Effector memory CD4-positive, alpha-beta T cell (primary cell): ENCODE measurements around the gene ORAI3.

Source experiments
- DNase-seq, 3 donors: peaks; one replicate each; pipeline ENCODE4 v3.0.0-alpha.2; 2020
- H3K27ac ChIP-seq: 2 replicates; pipeline ENCODE4 v1.7.0; 2013; ENCODE audit warnings: mild to moderate bottlenecking, low read length, moderate library complexity; ENCODE audit not compliant: insufficient read depth, poor library complexity, severe bottlenecking
- H3K27me3 ChIP-seq: replicated peaks from 2 replicates; pipeline ENCODE4 v1.7.0; 2013; ENCODE audit warnings: mild to moderate bottlenecking, low read length; ENCODE audit not compliant: insufficient read depth, control insufficient read depth, poor library complexity, severe bottlenecking
- H3K36me3 ChIP-seq: 2 replicates; pipeline ENCODE4 v1.7.0; 2013; ENCODE audit warnings: mild to moderate bottlenecking, low read length, moderate library complexity; ENCODE audit not compliant: control insufficient read depth, insufficient read depth
- H3K4me1 ChIP-seq: 2 replicates; pipeline ENCODE4 v1.7.0; 2013; ENCODE audit warnings: low read length, mild to moderate bottlenecking; ENCODE audit not compliant: control insufficient read depth, insufficient read depth, poor library complexity, severe bottlenecking
- H3K4me3 ChIP-seq: 2 replicates; pipeline ENCODE4 v1.7.0; 2013; ENCODE audit warnings: low read length, low read depth, mild to moderate bottlenecking; ENCODE audit not compliant: insufficient read depth, poor library complexity, severe bottlenecking
- H3K9me3 ChIP-seq: 2 replicates; pipeline ENCODE4 v1.7.0; 2013; ENCODE audit warnings: mild to moderate bottlenecking, low read length, moderate library complexity; ENCODE audit not compliant: control insufficient read depth

ORAI3 gene

GRCh38 chr16:30910427-30911029 is 38.3 kb upstream of the ORAI3 start:
- H3K27ac ChIP-seq = no peak overlapping the region
- H3K4me1 ChIP-seq = peaks cover 5% of the 10 kb centered on the region
- H3K4me3 ChIP-seq = no peak overlapping the region
- no peaks in the 10 kb centered on the region for H3K36me3 ChIP-seq
- H3K27me3 ChIP-seq = no peaks in the 10 kb centered on the region
- no peaks in the 10 kb centered on the region for H3K9me3 ChIP-seq
- DNase-seq = no peak

GRCh38 chr16:30912794-30913412 is 36.0 kb upstream of the ORAI3 start:
- H3K36me3 ChIP-seq = no peaks in the 10 kb centered on the region

GRCh38 chr16:30914830-30915229 is 34.0 kb upstream of the ORAI3 start:
- Histone ChIP-seq H3K4me1 (no peaks in the 10 kb centered on the region), H3K4me3 (no peak overlapping the region), H3K27ac (no peak overlapping the region)

More at GRCh38 chr16:30912794-30913412, 36.0 kb upstream of the ORAI3 start:
- no peak for DNase-seq
- no peak overlapping the region for H3K4me3 ChIP-seq
- peaks cover 2% of the 10 kb centered on the region for H3K4me1 ChIP-seq
- no peak overlapping the region for H3K27ac ChIP-seq
- no peaks in the 10 kb centered on the region for H3K9me3 ChIP-seq
- no peaks in the 10 kb centered on the region for H3K27me3 ChIP-seq

GRCh38 chr16:30918614-30919013 is 30.3 kb upstream of the ORAI3 start:
- Histone ChIP-seq H3K36me3 (no peaks in the 10 kb centered on the region), H3K9me3 (no peaks in the 10 kb centered on the region), H3K27ac (no peak overlapping the region), H3K4me3 (no peak overlapping the region), H3K27me3 (no peaks in the 10 kb centered on the region), H3K4me1 (peaks cover 4% of the 10 kb centered on the region)
- no peak for DNase-seq

More at GRCh38 chr16:30914830-30915229, 34.0 kb upstream of the ORAI3 start:
- no peaks in the 10 kb centered on the region for H3K36me3 ChIP-seq
- no peaks in the 10 kb centered on the region for H3K9me3 ChIP-seq
- DNase-seq = no peak
- no peaks in the 10 kb centered on the region for H3K27me3 ChIP-seq

GRCh38 chr16:30920891-30921290 is 28.0 kb upstream of the ORAI3 start:
- no peak overlapping the region for H3K4me3 ChIP-seq
- peaks cover 8% of the 10 kb centered on the region for H3K4me1 ChIP-seq
- DNase-seq = no peak
- H3K36me3 ChIP-seq = peaks cover under 1% of the 10 kb centered on the region
- no peaks in the 10 kb centered on the region for H3K9me3 ChIP-seq
- no peak overlapping the region for H3K27ac ChIP-seq
- no peaks in the 10 kb centered on the region for H3K27me3 ChIP-seq

GRCh38 chr16:30921459-30921747 is 27.5 kb upstream of the ORAI3 start:
- Histone ChIP-seq H3K4me3 (peak overlapping the region; percentile 70), H3K36me3 (peaks cover 3% of the 10 kb centered on the region), H3K4me1 (peaks cover 8% of the 10 kb centered on the region), H3K27ac (no peak overlapping the region), H3K9me3 (no peaks in the 10 kb centered on the region), H3K27me3 (no peaks in the 10 kb centered on the region)
- DNase-seq = no peak

- H3K27ac ChIP-seq = peak overlapping the region; percentile 61
- peak overlapping the region; percentile 70 for H3K4me3 ChIP-seq
- DNase-seq = peak; percentile 74 to 81 (median 75)
- H3K9me3 ChIP-seq = no peaks in the 10 kb centered on the region
- H3K4me1 ChIP-seq = peaks cover 8% of the 10 kb centered on the region
- peaks cover 3% of the 10 kb centered on the region for H3K36me3 ChIP-seq
- H3K27me3 ChIP-seq = no peaks in the 10 kb centered on the region
Measured at GRCh38 chr16:30921748-30922419, 27.0 kb upstream of the ORAI3 start.

- no peaks in the 10 kb centered on the region for H3K9me3 ChIP-seq
Measured at GRCh38 chr16:30922420-30922959, 26.4 kb upstream of the ORAI3 start.

GRCh38 chr16:30922960-30923535 is 25.8 kb upstream of the ORAI3 start:
- peaks cover 3% of the 10 kb centered on the region for H3K36me3 ChIP-seq
- H3K9me3 ChIP-seq = no peaks in the 10 kb centered on the region
- no peaks in the 10 kb centered on the region for H3K27me3 ChIP-seq
- H3K4me1 ChIP-seq = peaks cover 8% of the 10 kb centered on the region
- DNase-seq = peak; percentile 90 to 96 (median 95)
- peak overlapping the region; percentile 83 for H3K27ac ChIP-seq
- H3K4me3 ChIP-seq = peak overlapping the region; percentile 70

More at GRCh38 chr16:30922420-30922959, 26.4 kb upstream of the ORAI3 start:
- Histone ChIP-seq H3K4me1 (peaks cover 8% of the 10 kb centered on the region), H3K4me3 (peak overlapping the region; percentile 70), H3K27ac (peak overlapping the region; percentile 83), H3K36me3 (peaks cover 3% of the 10 kb centered on the region), H3K27me3 (no peaks in the 10 kb centered on the region)
- peak; percentile 99 to 100 (median 100) for DNase-seq
